SK-N-SH (cell line): ENCODE results near the gene ATP13A3.

Experiments used
- JUND ChIP-seq: IDR thresholded peaks from 2 replicates; pipeline ENCODE4 v1.4.0; 2012
- MXI1 ChIP-seq: IDR thresholded peaks from 2 replicates; pipeline ENCODE4 v1.6.1; 2012; ENCODE audit warnings: mild to moderate bottlenecking, low read depth, low read length, improper control_type of control experiment
- USF1 ChIP-seq: IDR thresholded peaks from 2 replicates; pipeline ENCODE4 v1.4.0; 2012; ENCODE audit warnings: low read depth, borderline replicate concordance
- USF2 ChIP-seq: fragments of 150-350 bp; IDR thresholded peaks from 2 replicates; pipeline ENCODE4 v1.6.1; 2017; ENCODE audit warnings: antibody characterized with exemption, low read length, low read depth, borderline replicate concordance

GRCh38 chr3:194488055-194488742, 1.4 kb upstream of the ATP13A3 start:
- TF ChIP-seq MXI1 = no peak
- no peak for TF ChIP-seq JUND
- TF ChIP-seq USF1 = no peak
- no peak for TF ChIP-seq USF2
